HG02642 (cell line): ENCODE results near the gene CCDC150.
"Not testable (repeated sequence)": the region's sequence is repeated elsewhere in the genome, so short reads cannot be mapped to it uniquely, and the experiment has no call there.

Experiments used
- ATAC-seq: cut with Tn5 transposase; IDR thresholded peaks from one replicate; pipeline ENCODE4 v1.9.1; 2021; ENCODE audit warnings: mild to moderate bottlenecking; ENCODE audit not compliant: unreplicated experiment, poor library complexity

CCDC150 gene

GRCh38 chr2:196630531-196630930 is 9.0 kb upstream of the CCDC150 start:
- ATAC-seq = no peak

GRCh38 chr2:196635156-196635555 is 4.4 kb upstream of the CCDC150 start:
- ATAC-seq = no peak

DNA sequence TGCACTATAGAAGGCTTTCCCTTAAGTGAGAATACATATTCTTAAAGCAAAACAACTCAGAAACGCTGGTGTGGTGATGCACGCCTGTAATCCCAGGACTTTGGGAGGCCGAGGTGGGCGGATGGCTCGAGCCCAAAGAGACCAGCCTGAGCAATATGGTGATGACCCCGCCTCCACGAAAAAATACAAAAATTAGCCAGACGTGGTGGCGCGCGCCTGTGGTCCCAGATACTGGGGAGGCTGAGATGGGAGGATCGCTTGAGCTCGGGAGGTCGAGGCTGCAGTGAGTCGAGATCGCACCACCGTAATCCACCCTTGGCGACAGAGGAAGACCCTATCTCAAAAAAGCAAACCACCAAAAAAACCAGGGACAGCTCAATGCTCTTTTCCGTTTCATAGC is 750 bp upstream of the CCDC150 start:
- ATAC-seq = no peak

DNA sequence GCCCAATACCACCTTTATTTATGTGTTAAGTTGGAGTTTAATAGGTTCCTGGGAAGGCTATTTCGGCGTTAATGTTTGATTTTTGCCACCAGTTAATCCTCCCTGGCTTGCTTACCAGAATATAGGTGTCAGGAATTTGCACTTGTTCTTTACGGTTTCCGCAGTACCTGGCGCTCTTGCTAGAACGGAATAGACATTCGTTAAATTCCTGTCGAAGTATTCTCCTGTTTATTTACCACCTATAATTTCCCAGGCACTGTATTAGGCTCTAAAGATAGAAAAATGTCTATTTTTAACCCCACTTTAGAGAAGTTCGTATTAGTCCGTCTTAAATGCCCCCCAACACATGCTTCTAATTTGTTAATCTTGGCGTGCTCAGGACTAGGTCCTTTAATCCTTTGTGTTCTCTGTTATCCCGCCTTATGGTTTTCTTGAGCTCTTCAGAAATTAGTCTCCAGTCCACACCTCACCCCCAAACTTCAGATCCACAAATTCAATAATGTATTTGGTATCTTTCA is 575 bp downstream of the CCDC150 start:
- ATAC-seq = no peak

GRCh38 chr2:196649202-196649601 is 9.7 kb downstream of the CCDC150 start:
- no peak for ATAC-seq

- no peak for ATAC-seq
Observed at GRCh38 chr2:196651387-196652094, 12.0 kb downstream of the CCDC150 start.

GRCh38 chr2:196652869-196653268 is 13.4 kb downstream of the CCDC150 start:
- no peak for ATAC-seq

DNA sequence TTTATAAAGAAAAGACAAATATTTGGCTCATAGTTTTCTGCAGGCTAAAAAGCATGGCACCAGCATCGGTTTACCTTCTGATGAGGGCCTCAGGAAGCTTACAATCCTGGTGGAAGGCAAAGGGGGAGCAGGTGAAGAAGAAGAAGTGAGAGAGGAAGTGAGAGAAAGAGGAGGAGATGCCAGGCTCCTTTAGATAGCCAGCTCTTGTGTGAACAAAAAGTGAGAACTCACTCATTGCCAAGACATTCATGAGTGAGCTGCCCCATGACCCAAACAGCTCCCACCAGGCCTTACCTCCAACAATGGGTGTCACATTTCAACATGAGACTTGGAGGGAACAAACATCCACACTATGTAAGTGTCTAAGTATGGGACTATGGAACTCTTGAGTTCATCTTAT is 14.3 kb downstream of the CCDC150 start:
- ATAC-seq = no peak

- no peak for ATAC-seq
Observed at GRCh38 chr2:196655761-196656160, 16.2 kb downstream of the CCDC150 start.

GRCh38 chr2:196657333-196657732 is 17.8 kb downstream of the CCDC150 start:
- no peak for ATAC-seq

- no peak for ATAC-seq
Observed at GRCh38 chr2:196659844-196660243, 20.3 kb downstream of the CCDC150 start.

- ATAC-seq = no peak
Observed at GRCh38 chr2:196660244-196660643, 20.7 kb downstream of the CCDC150 start.

GRCh38 chr2:196670342-196670741 is 30.8 kb downstream of the CCDC150 start:
- ATAC-seq = no peak

- ATAC-seq = no peak
Observed at GRCh38 chr2:196675963-196676362, 36.4 kb downstream of the CCDC150 start.

- no peak for ATAC-seq
Observed at GRCh38 chr2:196677404-196677803, 37.9 kb downstream of the CCDC150 start.

DNA sequence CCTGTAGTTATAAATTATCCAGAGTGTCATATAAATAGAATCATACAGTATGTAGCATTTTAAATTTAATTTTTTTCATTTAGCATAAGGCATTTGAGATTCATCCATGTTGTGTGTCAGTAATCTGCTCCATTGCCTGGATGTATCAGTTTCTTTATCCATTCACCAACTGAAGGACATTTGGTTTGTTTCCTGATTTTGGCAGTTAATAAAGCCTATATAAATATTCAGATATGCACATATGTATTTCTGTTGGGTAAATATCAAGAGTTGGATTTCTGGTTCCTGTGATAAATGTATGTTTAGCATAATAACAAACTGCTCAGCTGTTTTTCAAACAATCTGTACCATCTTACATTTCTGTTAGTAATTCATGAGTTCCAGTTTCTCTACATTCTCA is 39.9 kb downstream of the CCDC150 start:
- ATAC-seq = no peak

GRCh38 chr2:196681510-196681909 is 42.0 kb downstream of the CCDC150 start:
- ATAC-seq = no peak

- no peak for ATAC-seq
Observed at GRCh38 chr2:196685792-196686191, 46.3 kb downstream of the CCDC150 start.

GRCh38 chr2:196686737-196687136 is 47.2 kb downstream of the CCDC150 start:
- ATAC-seq = not testable (repeated sequence)

DNA sequence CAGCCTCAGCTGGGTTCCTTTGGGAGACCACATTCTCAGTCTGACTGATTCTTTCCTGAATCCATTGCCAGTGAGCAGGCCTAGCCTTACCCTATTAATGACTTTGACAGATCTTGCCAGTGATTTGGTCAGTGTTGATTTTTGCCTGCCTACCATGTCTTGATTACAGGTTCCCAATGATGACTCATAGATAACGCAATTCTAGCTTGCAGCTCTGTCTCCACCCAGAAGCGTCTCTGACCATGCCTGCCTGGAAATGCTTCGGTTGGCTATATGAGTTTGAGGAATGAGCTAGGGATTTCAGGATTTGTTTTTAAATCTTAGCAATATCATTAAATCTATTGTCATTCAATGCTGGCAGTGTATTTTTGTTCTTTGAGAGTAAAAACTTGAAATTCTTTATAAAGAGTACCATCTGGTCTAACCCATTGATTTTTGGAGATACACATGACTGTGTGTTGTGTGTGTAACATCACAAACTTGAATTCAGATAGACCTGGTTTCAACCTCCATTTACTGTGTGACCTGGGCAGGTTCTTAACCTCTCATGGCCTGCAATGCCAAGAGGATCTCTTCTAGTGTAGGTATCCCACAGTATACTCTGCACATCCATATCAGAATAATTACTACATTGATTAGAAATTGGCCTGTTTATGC is 57.0 kb downstream of the CCDC150 start:
- no peak for ATAC-seq

DNA sequence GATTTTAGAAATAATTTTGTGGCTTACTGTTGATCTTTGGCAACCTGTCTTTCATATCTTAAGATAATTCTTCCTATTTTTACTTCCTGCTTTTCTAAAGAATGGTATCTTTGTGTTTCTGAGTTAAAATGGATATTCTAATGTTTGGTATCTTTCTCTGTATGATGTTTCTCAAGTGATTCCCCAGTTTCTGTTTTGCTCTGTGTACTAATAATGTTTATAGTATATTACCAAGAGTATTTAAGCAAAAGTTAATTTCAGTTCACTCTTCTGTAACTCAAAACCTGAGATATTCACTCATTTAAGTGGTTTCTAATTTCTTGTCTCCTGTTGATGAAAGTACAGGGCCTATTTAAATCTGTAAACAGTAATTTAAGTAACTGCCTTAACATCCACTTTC is 58.3 kb downstream of the CCDC150 start:
- no peak for ATAC-seq

DNA sequence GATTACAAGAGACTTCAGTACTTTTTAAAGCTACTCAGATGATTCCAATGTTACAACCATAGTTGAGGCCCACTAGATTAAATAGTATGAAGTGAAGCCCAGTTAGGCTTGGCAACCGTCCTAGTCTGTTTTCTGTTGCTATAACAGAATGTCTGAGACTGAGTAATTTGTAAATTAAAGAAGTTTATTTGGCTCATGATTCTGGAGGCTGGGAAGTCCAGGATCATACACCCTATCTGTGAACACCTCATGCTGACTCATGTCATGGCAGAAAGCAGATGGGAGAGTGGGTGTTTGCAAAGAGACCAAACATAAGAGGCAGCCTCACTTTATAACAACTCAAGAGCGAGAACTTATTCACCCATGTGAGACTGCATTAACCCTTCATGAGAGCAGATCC is 63.1 kb downstream of the CCDC150 start:
- no peak for ATAC-seq
